ENCODE data around the gene SCAPER.
"Not testable (repeated sequence)": the region's sequence is repeated elsewhere in the genome, so short reads cannot be mapped to it uniquely, and the experiment has no call there.

SCAPER gene

DNA sequence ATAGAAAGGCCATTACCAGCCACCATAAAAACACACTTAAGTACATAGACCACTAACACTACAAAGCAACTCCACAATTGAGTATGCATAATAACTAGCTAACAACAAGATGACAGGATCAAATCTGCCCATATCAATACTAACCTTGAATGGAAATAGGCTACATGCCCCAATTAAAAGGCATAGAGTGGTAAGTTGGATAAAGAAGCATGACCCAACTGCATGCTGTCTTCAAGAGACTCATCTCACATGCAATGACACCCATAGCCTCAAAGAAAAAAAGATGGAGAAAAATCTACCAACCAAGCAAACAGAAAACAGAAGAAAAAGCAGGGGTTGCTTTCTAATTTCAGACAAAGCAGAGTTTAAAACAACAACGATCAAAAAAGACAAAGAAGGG is 349.9 kb downstream of the SCAPER start:
- no peak for DNase-seq

DNA sequence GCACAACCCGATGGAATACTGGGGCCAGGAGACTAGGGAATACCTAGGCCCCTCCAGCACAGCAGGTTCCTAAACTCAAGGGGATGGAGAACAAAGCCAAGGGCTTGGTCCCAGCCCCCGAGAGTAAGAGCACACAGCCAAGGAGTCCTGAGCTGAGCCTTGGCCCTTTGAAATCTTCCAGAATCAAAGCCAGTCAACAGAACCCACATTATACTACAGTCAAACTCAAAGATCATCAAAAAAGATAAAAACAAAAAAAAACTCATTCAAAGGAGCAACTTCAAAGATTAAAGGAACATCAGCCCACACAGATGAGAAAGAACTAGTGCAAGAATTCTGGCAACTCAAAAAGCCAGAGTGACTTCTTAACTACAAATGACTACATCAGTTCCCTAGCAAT is 351.6 kb downstream of the SCAPER start:
- no peak for DNase-seq

DNA sequence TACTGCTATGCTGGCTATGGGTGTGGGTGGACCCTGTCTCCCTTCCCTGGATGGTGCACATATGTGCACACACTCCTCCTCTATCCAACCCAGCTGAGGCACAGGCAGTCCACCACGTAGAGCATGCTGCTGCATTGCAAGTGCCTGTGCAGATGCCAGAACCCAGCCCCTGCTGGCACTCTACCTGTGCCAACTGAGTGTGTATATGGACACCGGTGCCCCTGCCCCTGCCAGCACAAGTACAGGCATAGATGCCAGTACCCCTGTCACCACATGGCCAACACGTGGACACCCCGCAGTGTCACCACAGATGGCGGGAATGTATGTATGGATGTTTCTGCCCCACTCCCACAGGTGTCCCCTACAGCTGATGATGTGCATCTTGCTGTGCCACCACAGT is 352.0 kb downstream of the SCAPER start:
- no peak for DNase-seq

DNA sequence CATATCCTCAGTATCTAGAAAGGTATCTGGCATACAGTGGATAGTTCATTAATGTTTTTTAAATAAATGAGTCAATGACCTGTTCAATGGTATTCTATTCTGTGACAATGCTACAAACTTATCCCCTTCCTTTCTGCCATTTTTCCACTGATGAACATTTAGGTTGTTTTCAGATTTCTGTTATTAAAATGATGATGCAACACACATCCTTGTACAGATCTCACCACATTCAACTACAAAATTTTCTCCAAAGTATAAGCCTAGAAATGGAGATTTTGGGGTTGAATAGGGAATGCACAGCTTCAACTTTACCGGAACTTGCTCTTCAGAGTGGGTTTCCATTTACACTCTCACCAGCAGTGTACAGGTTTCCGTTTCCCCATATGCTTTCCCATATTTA is 358.3 kb downstream of the SCAPER start:
- DNase-seq: no peak

DNA sequence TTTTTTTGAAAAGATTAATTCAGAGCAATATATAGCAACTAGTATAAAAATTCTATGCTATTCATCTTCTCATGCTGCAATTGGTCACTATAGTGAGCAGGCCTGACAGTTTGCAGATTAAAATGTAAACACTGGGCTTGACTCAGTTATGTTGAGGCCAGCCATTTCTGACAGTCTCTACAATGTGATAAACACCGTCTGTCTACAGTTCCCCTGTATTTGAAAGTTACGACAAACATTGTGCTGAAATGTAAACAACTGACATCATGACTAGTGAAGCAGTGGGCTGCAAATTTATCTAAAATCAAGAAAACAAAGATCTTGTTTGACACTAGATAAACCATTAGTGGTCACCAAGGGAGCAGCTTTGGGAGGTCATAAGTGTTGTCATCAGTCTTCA is 371.1 kb downstream of the SCAPER start:
- DNase-seq: no peak

DNA sequence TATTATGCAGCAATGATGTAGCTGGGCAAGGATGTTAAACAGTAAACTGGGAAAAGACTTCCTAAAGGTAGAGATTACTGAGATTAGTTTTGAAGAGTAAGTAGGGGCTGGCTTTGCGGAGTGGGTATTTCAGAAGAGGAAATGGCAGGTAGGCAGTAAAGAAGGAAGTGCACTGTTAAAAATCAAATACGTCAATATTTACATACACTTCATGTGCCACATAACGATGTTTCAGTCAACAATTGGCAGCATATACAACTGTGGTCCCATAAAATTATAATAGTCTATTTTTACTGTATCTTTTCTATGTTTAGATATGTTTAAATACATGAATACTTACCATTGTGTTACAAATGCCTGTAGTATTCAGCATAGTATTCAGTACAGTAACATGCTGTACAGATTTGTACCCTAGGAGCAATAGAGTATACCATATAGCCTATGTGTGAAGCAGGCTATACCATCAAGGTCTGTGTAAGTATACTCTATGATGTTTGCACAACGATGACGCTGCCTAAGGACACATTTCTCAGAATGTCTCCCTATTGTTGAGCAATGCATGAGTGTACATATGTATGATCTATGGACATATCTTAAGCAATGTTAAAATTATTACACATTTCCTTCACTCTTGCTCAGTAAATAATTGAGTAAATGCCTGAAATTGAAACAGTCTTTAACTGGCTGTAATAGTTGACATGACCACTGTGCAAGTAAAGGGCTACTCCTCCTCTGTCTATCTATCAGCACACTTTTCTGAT is 371.9 kb downstream of the SCAPER start:
- peak; percentile 34 to 86 (median 85) for DNase-seq

DNA sequence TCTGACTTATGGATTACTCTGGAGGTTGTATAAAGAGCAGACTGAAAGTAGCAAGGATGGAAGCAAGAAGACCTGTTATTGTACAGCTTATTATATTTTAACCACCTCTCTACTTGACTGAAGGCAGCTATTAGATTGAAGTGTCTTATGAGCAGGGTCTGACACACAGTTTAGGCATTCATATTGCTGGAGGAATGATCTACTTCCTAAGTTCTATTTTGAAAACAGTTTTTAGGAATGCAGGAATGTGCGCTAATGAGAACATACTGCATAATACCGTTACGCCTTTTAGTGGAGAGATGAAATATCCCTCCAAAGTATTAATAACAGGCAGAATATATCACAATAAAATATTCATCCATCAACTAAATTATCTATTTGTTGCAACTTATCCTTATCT is 375.2 kb downstream of the SCAPER start:
- no peak for DNase-seq

DNA sequence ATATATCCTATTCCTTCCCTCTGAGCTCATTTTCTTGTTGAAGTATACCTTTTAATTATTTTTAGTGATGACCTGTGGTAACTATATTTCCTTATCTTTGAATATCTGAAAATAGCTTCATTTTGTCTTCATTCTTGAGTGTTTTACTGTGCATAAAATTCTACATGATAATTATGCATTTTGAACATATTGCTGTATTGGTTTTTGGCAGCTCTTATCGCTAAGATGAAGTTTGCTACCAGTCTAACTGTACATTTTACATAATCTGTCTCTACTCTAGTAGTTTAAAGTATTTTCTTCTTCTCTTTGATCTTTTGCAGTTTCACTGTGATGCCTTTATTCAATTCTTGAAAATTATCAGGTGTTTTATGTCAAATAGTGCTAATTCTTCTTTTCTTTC is 379.0 kb downstream of the SCAPER start:
- DNase-seq: no peak

DNA sequence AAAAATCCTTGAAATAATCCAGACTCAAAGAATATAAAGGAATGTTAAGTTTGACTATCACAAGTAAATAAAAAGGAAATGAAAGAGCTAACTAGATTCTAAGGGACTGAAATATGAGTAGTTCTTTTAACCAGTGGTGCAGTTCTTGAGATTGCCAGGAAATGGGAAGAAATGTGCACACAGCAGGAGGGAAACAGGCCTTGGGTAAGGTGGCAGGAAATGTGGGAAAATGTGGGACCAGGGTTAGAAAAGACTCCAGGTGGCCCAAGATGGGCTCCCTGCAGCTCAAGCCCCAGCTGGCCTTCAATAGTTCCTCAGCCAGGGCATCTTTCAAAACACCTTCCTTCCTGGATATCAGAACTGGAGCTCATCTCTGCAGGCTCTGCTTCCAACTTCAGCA is 387.2 kb downstream of the SCAPER start:
- DNase-seq: no peak

DNA sequence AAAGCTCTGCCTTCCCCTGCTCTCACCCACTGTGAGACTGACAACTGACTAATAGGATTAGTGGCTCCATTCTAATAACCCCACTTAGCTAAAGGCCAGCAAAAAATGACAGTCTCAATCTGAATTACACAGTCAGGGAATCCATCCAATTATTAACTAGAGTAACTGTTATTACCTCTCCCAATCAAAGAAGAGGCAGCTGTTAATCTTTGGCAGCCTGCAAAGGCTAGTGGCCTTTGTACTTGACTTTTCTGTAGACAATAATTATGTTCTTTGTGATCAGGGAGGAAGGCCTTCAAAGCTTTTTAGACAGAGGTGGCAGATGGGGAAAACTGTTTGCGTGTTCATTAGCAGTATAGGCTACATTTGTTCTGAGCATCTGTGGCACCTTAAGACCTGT is 390.9 kb downstream of the SCAPER start:
- DNase-seq: no peak

DNA sequence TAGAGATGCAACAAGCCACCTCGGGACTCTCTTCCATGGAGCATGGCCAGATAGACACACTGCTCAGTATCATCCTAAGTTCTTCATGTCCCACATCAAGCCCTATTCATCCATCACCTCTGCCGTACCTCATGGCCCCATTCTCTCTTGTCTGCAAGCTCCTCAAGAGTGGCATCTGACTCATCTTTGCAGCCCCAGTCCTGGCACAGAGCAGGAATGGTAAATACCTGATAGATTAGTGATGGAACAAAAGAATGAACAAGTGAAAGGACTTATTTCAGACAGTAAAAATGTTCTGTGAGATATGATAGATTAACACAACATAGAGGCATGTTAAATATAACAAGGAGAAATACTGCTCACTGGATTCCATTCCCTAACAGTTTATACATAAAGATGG is 392.2 kb downstream of the SCAPER start:
- no peak for DNase-seq

DNA sequence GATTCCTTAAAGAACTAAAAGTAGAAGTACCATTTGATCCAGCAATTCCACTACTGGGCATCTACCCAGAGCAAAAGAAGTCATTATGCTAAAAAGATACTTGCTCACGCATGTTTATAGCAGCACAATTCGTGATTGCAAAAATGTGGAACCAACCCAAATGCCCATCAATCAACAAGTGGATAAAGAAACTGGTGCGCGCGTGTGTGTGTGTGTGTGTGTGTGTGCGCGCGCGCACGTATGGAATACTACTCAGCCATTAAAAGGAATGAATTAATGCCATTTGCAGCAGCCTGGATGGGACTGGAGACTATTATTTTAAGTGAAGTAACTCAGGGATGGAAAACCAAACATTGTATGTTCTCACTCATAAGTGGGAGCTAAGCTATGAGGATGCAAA is 394.5 kb downstream of the SCAPER start:
- DNase-seq: not testable (repeated sequence)

DNA sequence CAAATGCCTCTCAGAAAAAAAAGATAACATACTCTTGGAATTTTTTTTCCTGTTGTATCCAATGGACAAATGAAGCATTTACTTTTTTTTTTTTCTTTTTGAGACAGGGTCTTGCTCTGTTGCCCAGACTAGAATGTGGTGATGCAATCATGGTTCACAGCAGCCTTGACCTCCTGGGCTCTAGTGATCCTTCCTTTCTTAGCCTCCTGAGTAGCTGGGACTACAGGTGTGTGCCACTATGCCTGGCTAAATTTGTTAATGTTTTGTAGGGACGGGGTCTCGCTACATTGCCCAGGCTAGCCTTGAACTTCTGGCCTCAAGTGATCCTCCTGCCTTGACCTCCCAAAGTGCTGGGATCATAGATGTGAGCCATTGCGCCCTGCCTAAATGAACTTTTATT is 401.3 kb downstream of the SCAPER start:
- DNase-seq: no peak

DNA sequence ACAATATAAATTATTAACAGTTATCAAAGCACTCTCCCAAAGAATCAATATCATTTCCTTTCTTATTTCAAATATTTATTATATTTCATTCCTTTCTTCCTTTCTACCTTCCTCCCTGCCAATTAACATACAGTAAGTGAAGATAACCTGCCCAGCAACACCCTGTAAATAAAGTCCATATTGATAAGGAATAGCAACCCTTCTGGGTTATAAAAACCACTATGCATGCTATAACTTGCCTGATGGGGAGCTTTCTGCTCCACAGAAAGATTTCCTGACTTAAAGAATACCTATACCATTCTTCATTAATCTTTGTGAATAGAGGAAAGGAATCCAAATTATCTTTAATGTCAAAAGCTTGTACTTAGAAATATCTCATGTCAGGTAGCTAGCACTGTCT is 402.0 kb downstream of the SCAPER start:
- no peak for DNase-seq

DNA sequence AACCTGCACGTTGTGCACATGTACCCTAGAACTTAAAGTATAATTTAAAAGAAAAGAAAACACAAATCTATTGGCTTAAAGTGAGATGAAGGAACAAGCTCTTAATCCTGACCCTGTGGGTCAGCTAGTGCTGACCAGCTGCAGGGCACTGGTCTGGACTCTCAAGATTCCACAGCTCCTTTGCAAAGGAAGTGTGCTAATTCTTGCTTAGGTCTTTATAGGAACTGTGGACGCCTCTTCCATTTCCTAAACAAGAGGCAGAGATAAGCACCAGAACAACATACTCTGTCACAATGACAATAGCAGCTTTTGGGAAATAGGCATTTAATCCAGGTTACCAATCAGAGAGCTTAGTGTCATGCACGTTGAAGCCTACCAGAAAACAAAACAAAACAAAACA is 402.5 kb downstream of the SCAPER start:
- DNase-seq: no peak

DNA sequence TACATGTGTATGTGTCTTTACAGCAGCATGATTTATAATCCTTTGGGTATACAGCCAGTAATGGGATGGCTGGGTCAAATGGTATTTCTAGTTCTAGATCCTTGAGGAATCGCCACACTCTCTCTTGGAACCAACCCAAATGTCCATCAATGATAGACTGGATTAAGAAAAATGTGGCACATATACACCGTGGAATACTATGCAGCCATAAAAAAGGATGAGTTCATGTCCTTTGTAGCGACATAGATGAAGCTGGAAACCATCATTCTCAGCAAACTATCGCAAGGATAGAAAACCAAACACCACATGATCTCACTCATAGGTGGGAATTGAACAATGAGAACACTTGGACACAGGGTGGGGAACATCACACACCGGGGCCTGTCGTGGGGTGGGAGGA is 403.0 kb downstream of the SCAPER start:
- DNase-seq: not testable (repeated sequence)

DNA sequence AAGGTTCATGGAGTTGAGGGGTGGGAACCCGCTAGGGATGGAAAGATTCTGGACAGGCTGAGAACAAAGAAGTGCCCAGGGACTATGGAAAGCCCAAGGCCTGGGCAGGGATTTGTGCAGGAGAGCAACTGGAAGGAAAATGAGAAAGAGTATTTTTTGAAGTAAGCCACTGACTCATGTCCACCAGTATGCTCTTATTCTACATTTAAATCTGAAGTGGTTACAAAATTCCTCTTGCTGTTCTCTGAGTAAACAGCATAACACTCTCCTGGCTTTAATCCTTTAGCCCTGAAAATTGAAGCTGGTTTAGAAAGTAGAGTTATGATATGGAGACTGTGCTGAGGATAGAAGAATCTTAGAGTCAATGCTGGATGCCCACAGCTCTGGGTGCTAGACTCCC is 403.4 kb downstream of the SCAPER start:
- DNase-seq: no peak

DNA sequence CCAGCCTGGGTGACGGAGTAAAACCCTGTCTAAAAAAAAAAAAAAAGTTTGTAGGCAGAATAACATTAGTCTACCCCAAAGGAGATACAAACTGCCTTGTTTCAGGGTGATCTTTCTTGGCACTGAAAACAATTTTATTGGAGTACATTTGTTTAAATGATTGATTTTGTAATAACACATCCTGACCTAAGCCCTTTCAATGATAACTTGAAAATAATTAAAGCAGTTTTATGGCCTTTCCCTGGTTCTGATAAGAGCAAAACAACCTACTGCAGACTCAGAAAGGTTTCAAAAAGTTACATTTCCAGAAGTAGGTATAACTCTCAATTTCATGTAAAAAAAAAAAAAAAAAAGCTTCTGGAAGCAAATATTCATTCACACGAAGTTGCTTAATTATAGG is 404.1 kb downstream of the SCAPER start:
- no peak for DNase-seq

DNA sequence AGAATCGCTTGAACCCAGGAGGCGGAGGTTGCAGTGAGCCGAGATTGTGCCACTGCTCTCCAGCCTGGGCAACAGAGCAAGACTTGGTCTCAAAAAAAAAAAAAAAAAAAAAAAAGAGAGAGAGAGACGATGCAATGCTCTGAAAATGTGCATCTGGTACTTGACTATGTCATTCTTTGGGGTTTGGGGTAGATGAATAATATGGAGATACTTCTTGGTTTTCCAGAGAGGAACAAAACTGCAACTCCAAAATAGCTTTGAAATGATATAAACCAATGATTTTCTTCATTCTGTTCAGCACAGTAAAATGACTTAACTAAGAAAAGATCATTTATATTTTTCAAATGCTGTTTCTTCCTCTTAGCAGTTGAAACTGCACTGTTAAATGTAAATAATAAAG is 409.7 kb downstream of the SCAPER start:
- DNase-seq: no peak

DNA sequence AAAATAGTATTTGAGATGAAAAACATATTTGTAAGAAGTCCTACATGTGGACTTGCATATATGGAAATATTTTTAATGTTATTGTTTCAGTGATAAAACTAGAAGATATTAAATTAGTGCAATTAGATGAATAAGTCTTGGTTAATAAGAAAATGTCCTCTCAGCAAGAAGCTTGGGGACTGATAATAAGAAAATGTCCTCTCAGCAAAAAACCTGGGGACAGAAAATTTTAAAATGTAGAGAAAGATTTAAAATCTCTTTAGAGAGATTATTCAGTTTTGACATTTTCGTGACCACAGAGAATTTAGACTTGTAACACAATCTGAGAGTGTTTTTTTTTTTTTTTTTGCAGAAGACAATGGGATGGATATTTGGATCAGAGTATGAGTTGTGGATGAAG is 412.6 kb downstream of the SCAPER start:
- DNase-seq: no peak

DNA sequence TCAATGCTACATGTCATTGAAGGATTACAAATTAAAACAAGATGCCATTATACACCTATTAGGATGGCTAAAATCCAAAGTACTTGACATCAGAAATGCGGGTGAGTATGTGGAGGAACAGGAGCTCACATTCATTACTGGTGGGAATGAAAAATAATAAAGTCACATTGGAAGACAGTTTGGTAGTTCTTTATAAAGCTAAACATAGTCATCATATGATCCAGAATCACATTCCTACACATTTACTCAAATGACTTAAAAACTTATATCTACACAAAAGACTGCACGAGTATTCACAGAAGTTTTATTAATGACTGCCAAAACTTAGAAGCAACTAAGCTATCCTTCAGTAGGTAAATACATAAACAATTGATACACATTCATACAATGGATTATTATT is 421.4 kb downstream of the SCAPER start:
- DNase-seq: no peak

DNA sequence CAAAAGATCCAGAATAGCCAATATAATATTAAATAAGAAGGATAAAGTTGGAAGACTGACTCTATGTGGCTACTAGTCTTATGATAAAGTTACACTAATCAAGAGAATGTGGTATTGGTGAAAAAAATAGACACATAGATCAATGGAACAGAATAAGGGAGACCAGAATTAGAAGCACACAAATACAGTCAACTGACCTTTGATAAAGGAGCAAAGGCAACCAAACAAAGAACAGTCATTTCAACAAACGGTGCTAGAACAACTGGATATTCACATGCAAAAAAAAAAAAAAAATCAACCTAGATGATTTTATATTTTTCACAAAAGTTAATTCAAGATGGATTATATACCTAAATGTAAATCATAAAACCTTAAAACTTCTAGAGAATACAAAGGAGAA is 422.1 kb downstream of the SCAPER start:
- DNase-seq: no peak

DNA sequence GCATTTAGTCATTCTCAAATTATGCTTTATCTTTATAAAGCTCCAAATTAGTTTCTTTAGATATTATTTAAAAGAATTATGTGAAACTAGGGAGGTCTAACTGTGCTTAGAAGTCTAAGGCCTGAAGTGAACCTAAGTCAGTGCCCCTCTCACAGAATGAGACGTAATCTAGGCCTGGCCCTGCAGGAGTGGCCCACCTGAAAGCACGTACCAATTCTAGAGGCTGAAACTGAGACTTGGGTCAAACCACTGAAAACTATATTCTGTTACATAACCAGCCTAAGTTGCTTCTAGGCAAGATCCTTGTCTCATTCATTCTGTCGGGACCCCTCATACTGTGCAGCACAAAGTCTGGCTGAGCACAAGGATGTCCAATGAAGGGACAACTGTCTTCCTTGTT is 424.9 kb downstream of the SCAPER start:
- DNase-seq: no peak

DNA sequence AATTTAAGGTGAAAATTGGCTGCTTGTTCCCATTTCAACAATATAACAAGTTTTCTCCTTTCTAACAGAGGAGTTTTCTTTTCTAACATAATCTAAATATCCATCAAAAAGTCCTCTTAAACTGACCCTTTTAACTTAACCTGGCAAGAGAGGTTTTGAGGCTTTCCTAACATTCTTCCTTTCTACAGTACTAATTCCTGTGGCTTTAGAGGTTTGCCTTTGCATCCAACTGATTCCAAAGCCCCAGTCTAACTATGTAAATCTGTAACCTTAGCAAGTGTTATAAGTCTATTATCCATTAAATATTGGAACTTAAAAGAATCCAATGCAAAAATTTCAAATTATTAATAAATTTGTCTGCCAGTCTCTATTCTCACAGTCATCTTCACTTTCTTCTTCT is 434.4 kb downstream of the SCAPER start:
- no peak for DNase-seq

DNA sequence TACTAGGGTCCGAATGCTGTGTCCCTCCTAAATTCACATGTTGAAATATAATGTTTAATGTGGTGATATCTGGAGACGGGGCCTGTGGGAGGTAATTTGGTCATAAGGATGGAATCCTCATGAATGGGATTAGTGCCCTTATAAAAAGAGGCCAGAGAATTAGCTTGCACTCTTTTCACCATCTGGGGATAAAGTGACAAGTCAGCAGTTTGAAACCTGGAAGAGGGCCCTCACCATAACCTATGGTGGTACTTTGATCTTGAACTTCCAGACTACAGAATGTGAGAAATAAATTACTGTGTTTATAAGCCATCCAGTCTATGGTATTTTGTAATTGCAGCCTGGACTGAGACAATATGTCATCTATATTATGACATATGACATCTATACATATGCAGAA is 436.4 kb downstream of the SCAPER start:
- no peak for DNase-seq

DNA sequence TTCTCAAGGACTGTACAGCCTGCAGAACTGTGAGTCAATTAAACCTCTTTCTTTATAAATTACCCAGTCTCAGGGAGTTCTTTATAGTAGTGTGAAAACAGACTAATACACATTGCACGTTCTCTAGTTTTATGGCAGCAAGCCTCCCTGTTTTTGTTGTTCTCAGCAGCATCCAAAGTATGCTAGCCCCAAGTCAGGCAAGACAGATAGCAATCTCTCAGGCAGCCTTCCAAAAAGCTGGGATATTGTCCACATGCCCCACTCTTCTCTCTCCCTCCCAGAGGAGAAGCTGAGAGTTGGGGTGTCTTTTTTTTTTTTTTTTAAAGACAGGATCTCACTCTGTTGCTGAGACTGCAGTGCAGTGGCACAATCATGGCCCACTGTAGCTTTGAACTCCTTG is 438.0 kb downstream of the SCAPER start:
- no peak for DNase-seq
